Suprapubic skin (tissue), 4 donors: ENCODE data around the gene VTA1. TPM values are rescaled to one million over a fixed set of nuclear protein-coding genes. Genes with fewer than 3 reads are reported as not detected.
"Not testable (repeated sequence)": the region's sequence is repeated elsewhere in the genome, so short reads cannot be mapped to it uniquely, and the experiment has no call there.

ENCODE experiments used
- DNase-seq, 2 donors: peaks; one replicate each; pipeline ENCODE4 v3.0.0-alpha.2; 2019; ENCODE audit warnings: low spot score in 2 of 2
- H3K27ac ChIP-seq: fragments of 200-600 bp; sonication (generic); one replicate; pipeline ENCODE4 v1.5.1; 2019
- H3K27me3 ChIP-seq: fragments of 200-600 bp; sonication (generic); one replicate; pipeline ENCODE4 v1.5.1; 2019
- H3K36me3 ChIP-seq: fragments of 200-600 bp; sonication (generic); one replicate; pipeline ENCODE4 v1.5.1; 2019
- H3K4me1 ChIP-seq: fragments of 200-600 bp; sonication (generic); one replicate; pipeline ENCODE4 v1.5.1; 2019
- H3K4me3 ChIP-seq: fragments of 200-600 bp; sonication (generic); one replicate; pipeline ENCODE4 v1.5.1; 2019; ENCODE audit warnings: mild to moderate bottlenecking
- H3K9me3 ChIP-seq: fragments of 200-600 bp; sonication (generic); one replicate; pipeline ENCODE4 v1.5.1; 2019
- EP300 ChIP-seq: sonication (generic); formaldehyde crosslinking; IDR thresholded peaks from one replicate; pipeline ENCODE4 v1.6.1; 2017; ENCODE audit warnings: antibody characterized with exemption
- POLR2A ChIP-seq, 2 donors: fragments of 450-650 bp; IDR thresholded peaks; one replicate each; pipeline ENCODE4 v1.6.1; 2017; ENCODE audit warnings: antibody characterized with exemption in 2 of 2, mild to moderate bottlenecking in 2 of 2, moderate library complexity in 2 of 2
- POLR2AphosphoS5 ChIP-seq, 3 donors: sonication (generic); formaldehyde crosslinking; IDR thresholded peaks; one replicate each; pipeline ENCODE4 v1.6.1; 2017; ENCODE audit warnings: antibody characterized with exemption in 3 of 3
- WGBS: methylation state at CpG from one replicate; pipeline ENCODE4 v1.1.5; 2018; 5-methylcytosine and 5-hydroxymethylcytosine counted together
- total RNA-seq, 4 donors: library from RNA; depleted of rRNA; stranded (reverse); fragments of >200 nt; gene quantifications; one replicate each; pipeline ENCODE4 v1.1.0, GENCODE V29; 2016
- TF ChIP-seq, protein P1 (sequence below), 2 donors: fragments of 200-600 bp in 1 of 2; fragments of 450-650 bp in 1 of 2; sonication (generic) in 1 of 2; IDR thresholded peaks; one replicate each; pipeline ENCODE4 v1.5.1; 2016 to 2019; ENCODE audit warnings: antibody characterized with exemption in 2 of 2, mild to moderate bottlenecking in 1 of 2, moderate library complexity in 1 of 2

The VTA1 gene, protein sequence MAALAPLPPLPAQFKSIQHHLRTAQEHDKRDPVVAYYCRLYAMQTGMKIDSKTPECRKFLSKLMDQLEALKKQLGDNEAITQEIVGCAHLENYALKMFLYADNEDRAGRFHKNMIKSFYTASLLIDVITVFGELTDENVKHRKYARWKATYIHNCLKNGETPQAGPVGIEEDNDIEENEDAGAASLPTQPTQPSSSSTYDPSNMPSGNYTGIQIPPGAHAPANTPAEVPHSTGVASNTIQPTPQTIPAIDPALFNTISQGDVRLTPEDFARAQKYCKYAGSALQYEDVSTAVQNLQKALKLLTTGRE
- total RNA-seq: 10 to 100 TPM; 35.5 to 58.1 (median 40.5) TPM

DNA sequence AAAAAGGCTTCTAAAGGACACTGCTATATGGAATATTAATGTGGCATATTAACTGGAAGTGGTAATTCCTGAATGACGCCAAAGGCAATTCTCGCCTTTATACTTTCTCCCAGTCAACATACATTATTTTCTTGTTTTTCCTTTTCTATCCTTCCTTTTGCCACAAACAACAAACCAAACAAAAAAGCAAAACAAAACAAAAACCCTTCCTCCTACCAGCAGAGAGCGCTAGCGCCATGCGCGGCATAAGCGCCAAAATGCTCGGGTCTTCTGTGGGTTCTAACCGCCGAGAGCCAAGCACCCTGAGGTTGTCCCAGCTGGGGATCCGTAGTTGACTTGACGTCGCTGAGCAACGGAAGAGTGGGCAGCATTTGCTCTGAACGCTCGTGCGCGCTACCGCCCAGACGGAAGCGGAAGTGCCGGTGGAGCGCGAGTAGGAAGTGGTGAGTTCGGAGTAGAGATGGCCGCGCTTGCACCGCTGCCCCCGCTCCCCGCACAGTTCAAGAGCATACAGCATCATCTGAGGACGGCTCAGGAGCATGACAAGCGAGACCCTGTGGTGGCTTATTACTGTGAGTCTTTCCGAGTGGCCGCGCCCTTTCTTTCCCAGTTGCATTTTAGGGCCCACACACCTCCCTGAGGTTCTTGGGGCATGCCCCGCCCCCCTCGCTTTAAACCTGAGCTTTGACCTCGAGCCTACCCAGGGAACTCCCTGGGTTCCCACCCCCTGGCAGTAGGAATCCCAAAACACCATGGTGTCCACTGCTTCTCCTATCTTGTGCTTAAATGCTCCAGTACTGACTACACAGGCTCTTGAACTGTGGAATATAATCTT, at the start of gene VTA1, which contains the start of gene NMBR:
TSS of gene VTA1 (plus strand) at position 436 of the 835 bp plus-strand sequence. CDS start at position 461, 25 bp downstream.
TSS of gene NMBR (minus strand) at position 295 of the 835 bp plus-strand sequence. CDS start 58,464 bp downstream, outside the sequence.
- Histone ChIP-seq H3K9me3 (no peaks in the 10 kb centered on the region), H3K4me3 (peak within 1 kb of the TSS; percentile 79), H3K36me3 (no peaks in the 10 kb centered on the region), H3K27me3 (no peaks in the 10 kb centered on the region), H3K27ac (peak within 1 kb of the TSS; percentile 57), H3K4me1 (peaks cover 24% of the 10 kb centered on the region)
- peak; percentile 52 to 100 (median 81) for TF ChIP-seq POLR2AphosphoS5 (IDR thresholded peaks at IDR 0.05)
- TF ChIP-seq, protein P1, sequence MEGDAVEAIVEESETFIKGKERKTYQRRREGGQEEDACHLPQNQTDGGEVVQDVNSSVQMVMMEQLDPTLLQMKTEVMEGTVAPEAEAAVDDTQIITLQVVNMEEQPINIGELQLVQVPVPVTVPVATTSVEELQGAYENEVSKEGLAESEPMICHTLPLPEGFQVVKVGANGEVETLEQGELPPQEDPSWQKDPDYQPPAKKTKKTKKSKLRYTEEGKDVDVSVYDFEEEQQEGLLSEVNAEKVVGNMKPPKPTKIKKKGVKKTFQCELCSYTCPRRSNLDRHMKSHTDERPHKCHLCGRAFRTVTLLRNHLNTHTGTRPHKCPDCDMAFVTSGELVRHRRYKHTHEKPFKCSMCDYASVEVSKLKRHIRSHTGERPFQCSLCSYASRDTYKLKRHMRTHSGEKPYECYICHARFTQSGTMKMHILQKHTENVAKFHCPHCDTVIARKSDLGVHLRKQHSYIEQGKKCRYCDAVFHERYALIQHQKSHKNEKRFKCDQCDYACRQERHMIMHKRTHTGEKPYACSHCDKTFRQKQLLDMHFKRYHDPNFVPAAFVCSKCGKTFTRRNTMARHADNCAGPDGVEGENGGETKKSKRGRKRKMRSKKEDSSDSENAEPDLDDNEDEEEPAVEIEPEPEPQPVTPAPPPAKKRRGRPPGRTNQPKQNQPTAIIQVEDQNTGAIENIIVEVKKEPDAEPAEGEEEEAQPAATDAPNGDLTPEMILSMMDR (IDR thresholded peaks at IDR 0.05): peak; percentile 78 to 81
- no peak for TF ChIP-seq EP300
- TF ChIP-seq POLR2A (IDR thresholded peaks at IDR 0.05): peak in 1 of 2 donors; percentile 66
- peak; percentile 96 to 98 for DNase-seq
- WGBS: under 1% methylated on average over 38 of the region's 38 CpGs

DNA sequence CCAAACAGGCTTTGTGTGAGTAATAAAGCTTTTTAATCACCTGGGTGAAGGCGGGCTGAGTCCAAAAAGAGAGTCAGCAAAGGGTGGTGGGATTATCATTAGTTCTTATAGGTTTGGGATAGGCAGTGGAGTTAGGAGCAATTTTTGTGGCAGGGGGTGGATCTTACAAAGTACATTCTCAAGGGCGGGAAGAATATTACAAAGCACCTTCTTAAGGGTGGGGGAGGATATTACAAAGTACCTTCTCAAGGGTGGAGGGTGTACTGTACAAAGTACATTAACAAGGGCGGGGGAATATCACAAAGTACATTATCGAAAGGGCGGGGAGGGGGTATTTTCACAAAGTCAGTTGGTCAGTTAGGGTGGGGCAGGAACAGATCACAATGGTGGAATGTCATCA, 42.2 kb upstream of the VTA1 start:
- not testable (repeated sequence) for H3K4me3 ChIP-seq, DNase-seq, H3K36me3 ChIP-seq, H3K4me1 ChIP-seq, H3K27me3 ChIP-seq, H3K9me3 ChIP-seq, H3K27ac ChIP-seq
- 90% methylated on average over 5 of the region's 5 CpGs for WGBS

DNA sequence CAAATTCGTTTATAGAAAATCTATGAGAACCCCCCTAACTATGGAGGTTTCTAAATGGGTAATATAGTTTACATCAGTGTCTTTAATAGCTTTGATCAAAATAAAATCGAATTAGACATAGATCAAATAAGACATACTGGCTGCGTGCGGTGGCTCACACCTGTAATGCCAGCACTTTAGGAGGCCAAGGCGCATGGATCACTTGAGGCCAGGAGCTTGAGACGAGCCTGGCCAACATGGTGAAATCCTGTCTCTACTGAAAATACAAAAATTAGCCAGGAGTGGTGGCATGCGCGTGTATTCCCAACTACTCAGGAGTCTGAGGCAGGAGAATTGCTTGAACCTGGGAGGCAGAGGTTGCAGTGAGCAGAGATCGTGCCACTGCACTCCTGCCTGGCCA, 36.2 kb upstream of the VTA1 start:
- WGBS: 82% methylated on average over 9 of the region's 9 CpGs

DNA sequence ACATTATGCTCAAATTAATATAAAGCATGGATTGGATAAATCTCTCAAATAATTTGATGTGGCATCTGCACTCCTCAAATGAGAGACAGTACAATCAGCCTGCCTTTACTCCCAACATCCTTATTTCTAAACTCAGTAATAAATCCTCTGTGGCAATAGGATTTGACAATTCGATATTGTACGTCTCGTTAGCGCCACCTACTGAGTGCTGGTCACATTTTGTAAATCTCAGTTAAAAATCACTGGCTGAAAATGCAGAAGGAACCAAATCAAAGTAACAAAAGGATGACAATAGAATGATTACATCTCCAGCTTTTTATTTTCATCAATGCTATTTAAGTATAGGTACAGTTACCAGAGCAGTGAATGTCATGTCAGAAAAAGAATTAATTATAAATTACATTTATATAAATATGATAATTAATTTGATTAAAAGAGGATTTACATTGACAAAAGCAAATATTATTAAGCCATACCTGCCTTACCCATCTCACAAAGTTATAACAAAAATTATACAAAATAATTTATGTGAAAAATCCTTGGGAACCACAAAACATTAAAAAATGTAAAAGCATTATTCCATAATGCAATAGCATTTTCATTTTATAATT, 34.5 kb upstream of the VTA1 start:
- Histone ChIP-seq H3K4me1 (no peaks in the 10 kb centered on the region), H3K4me3 (no peak overlapping the region), H3K27ac (no peak overlapping the region), H3K9me3 (no peaks in the 10 kb centered on the region), H3K27me3 (no peaks in the 10 kb centered on the region), H3K36me3 (no peaks in the 10 kb centered on the region)
- DNase-seq: peak; percentile 67 to 77
- TF ChIP-seq EP300: no peak
- TF ChIP-seq, protein P1 (IDR thresholded peaks at IDR 0.05): peak; percentile 8 to 54
- TF ChIP-seq POLR2AphosphoS5 (IDR thresholded peaks at IDR 0.05): no peak
- no peak for TF ChIP-seq POLR2A (IDR thresholded peaks at IDR 0.05)
- WGBS: 0% methylated on average over 4 of the region's 4 CpGs

More for the DNA sequence above, 36.2 kb upstream of the VTA1 start:
- H3K4me1 ChIP-seq, H3K36me3 ChIP-seq, H3K27ac ChIP-seq, H3K4me3 ChIP-seq, DNase-seq, H3K27me3 ChIP-seq, H3K9me3 ChIP-seq: not testable (repeated sequence)

DNA sequence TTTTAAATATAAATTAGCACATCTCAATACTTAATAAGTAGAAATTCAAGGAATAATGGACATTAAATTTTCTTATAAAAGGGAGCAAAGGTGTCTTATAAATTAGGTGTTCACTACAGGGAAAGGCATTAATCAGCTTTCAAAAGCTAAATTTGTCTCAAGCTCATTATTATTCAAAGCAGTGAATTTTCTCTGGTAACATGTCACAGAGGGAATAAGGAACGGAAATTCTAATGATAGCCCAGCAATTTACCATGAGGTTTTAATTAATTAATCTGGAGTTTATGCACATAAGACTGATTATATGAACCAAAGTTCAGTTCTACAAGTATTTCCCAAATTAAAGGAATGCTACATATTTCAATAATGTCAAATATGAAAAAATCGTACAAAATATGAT, 29.7 kb upstream of the VTA1 start:
- Histone ChIP-seq H3K4me1 (no peaks in the 10 kb centered on the region), H3K27me3 (no peaks in the 10 kb centered on the region), H3K4me3 (no peak overlapping the region), H3K36me3 (no peaks in the 10 kb centered on the region), H3K27ac (no peak overlapping the region), H3K9me3 (no peaks in the 10 kb centered on the region)
- TF ChIP-seq EP300 (no peak), POLR2A (IDR thresholded peaks at IDR 0.05) (no peak), POLR2AphosphoS5 (IDR thresholded peaks at IDR 0.05) (no peak)
- TF ChIP-seq, protein P1 (IDR thresholded peaks at IDR 0.05): no peak
- WGBS: 73% methylated on average over 2 of the region's 2 CpGs
- DNase-seq: no peak

DNA sequence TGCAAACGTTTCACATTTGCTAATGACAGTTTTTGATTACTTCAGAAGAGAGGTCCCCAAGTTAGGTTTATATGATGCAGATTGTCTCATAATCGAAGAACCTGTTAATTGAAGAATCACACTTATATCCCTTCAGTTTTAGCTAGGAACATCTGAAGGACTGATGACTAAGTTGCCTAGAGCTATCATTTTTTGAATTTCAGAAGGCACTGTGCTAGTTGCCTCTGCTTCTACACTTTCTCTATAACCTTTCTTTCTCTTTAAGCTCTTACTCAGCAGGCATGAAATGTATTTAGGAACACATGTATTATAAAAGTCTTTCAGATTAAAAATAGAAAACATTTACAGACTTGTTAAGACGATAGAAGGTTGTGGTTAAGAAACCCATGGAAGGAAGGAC, 28.7 kb upstream of the VTA1 start:
- DNase-seq: no peak
- no peaks in the 10 kb centered on the region for H3K9me3 ChIP-seq
- WGBS: 58% methylated on average over 3 of the region's 3 CpGs

More for the DNA sequence above, 28.7 kb upstream of the VTA1 start:
- H3K27ac ChIP-seq: no peak overlapping the region
- no peaks in the 10 kb centered on the region for H3K36me3 ChIP-seq
- H3K27me3 ChIP-seq: no peaks in the 10 kb centered on the region
- TF ChIP-seq EP300: no peak
- TF ChIP-seq POLR2A (IDR thresholded peaks at IDR 0.05): no peak
- TF ChIP-seq, protein P1 (IDR thresholded peaks at IDR 0.05): no peak
- TF ChIP-seq POLR2AphosphoS5 (IDR thresholded peaks at IDR 0.05): no peak
- H3K4me1 ChIP-seq: no peaks in the 10 kb centered on the region
- H3K4me3 ChIP-seq: no peak overlapping the region
